Fibroblast of the aortic adventitia (primary cell): ENCODE measurements around the gene KCNJ3. TPM values are rescaled to one million over a fixed set of nuclear protein-coding genes. Genes with fewer than 3 reads are reported as not detected.

Source experiments
- DNase-seq: peaks from one replicate; pipeline ENCODE4 v3.0.0-alpha.2; 2010; ENCODE audit warnings: low read depth
- H3K4me3 ChIP-seq: 2 replicates; pipeline ENCODE4 v1.5.1; 2011; ENCODE audit warnings: low read depth, mild to moderate bottlenecking, control low read depth, low read length, moderate library complexity
- CTCF ChIP-seq: IDR thresholded peaks from 2 replicates; pipeline ENCODE4 v1.5.1; 2011; ENCODE audit warnings: mild to moderate bottlenecking, low read length, control low read depth, inconsistent platforms; ENCODE audit not compliant: insufficient read depth
- total RNA-seq: library from RNA; depleted of rRNA; stranded (reverse); fragments of >200 nt; gene quantifications from 2 replicates; pipeline ENCODE4 v1.2.3, GENCODE V29; 2012; ENCODE audit warnings: low replicate concordance

KCNJ3 gene
- total RNA-seq: not detected in 2 replicates

GRCh38 chr2:154698296-154698720 is at the start of gene KCNJ3:
KCNJ3 (plus strand) TSS chr2:154698695; CDS start chr2:154698776, 81 bp downstream.
- no peak within 1 kb of the TSS for H3K4me3 ChIP-seq
- TF ChIP-seq CTCF: no peak
- DNase-seq: no peak

- DNase-seq: no peak
- H3K4me3 ChIP-seq: no peak overlapping the region
- no peak for TF ChIP-seq CTCF
Observed at GRCh38 chr2:154655499-154655898, 43.0 kb upstream of the KCNJ3 start.

GRCh38 chr2:154658854-154659253 is 39.6 kb upstream of the KCNJ3 start:
- no peak for DNase-seq
- H3K4me3 ChIP-seq: no peak overlapping the region
- no peak for TF ChIP-seq CTCF

GRCh38 chr2:154664248-154664647 is 34.2 kb upstream of the KCNJ3 start:
- no peak for TF ChIP-seq CTCF
- no peak overlapping the region for H3K4me3 ChIP-seq

GRCh38 chr2:154670083-154670482 is 28.4 kb upstream of the KCNJ3 start:
- DNase-seq: no peak
- TF ChIP-seq CTCF: no peak

More at GRCh38 chr2:154664248-154664647, 34.2 kb upstream of the KCNJ3 start:
- DNase-seq: no peak

GRCh38 chr2:154673694-154674093 is 24.8 kb upstream of the KCNJ3 start:
- TF ChIP-seq CTCF: no peak
- H3K4me3 ChIP-seq: no peak overlapping the region
- no peak for DNase-seq

More at GRCh38 chr2:154670083-154670482, 28.4 kb upstream of the KCNJ3 start:
- no peak overlapping the region for H3K4me3 ChIP-seq

GRCh38 chr2:154677401-154677800 is 21.1 kb upstream of the KCNJ3 start:
- DNase-seq: no peak
- TF ChIP-seq CTCF: no peak
- no peak overlapping the region for H3K4me3 ChIP-seq
